ENCODE data around the gene ASXL2.

The ASXL2 gene

GRCh38 chr2:25895610-25896009 lies 17.3 kb upstream of the ASXL2 start:
- no peaks in the 10 kb centered on the region for H3F3A ChIP-seq (ENCODE audit: insufficient read depth, low read length)
- TF ChIP-seq EZH2 (optimal IDR thresholded peaks at IDR 0.05; ENCODE audit: low read depth, low read length) (no peak), CTCF (IDR thresholded peaks at IDR 0.05; ENCODE audit: low read length) (no peak), EZH2phosphoT487 (IDR thresholded peaks at IDR 0.05; ENCODE audit: low read length) (no peak)
- H3K9ac ChIP-seq (ENCODE audit: low read length) = no peak overlapping the region
- no peaks in the 10 kb centered on the region for H4K20me1 ChIP-seq (ENCODE audit: insufficient read depth, low read length)
- no peaks in the 10 kb centered on the region for H3K9me3 ChIP-seq (replicated peaks; ENCODE audit: insufficient read depth, low read length)
- H3K4me1 ChIP-seq (ENCODE audit: low read length) = no peaks in the 10 kb centered on the region
- no peak overlapping the region for H3K27ac ChIP-seq (ENCODE audit: low read length)
- no peaks in the 10 kb centered on the region for H3K9me2 ChIP-seq (replicated peaks; ENCODE audit: insufficient read depth, low read length)
- DNase-seq = no peak
- no peak overlapping the region for H3K4me2 ChIP-seq (ENCODE audit: low read depth, low read length)
- no peaks in the 10 kb centered on the region for H3K36me3 ChIP-seq (replicated peaks; ENCODE audit: insufficient read depth, low read length)
- no peaks in the 10 kb centered on the region for H3K27me3 ChIP-seq (replicated peaks; ENCODE audit: insufficient read depth, low read length)
- no peaks in the 10 kb centered on the region for H3K79me2 ChIP-seq (ENCODE audit: low read length)
- no peak overlapping the region for H3K4me3 ChIP-seq (ENCODE audit: low read length)
- H2AFZ ChIP-seq (ENCODE audit: low read length) = no peak overlapping the region

- H3K4me1 ChIP-seq (ENCODE audit: low read length) = no peaks in the 10 kb centered on the region
- no peaks in the 10 kb centered on the region for H3K79me2 ChIP-seq (ENCODE audit: low read length)
- H3K27me3 ChIP-seq (replicated peaks; ENCODE audit: insufficient read depth, low read length) = no peaks in the 10 kb centered on the region
- H3K9ac ChIP-seq (ENCODE audit: low read length) = no peak overlapping the region
- DNase-seq = no peak
- no peaks in the 10 kb centered on the region for H3K9me3 ChIP-seq (replicated peaks; ENCODE audit: insufficient read depth, low read length)
- no peaks in the 10 kb centered on the region for H3K9me2 ChIP-seq (replicated peaks; ENCODE audit: insufficient read depth, low read length)
- TF ChIP-seq CTCF (IDR thresholded peaks at IDR 0.05; ENCODE audit: low read length) (no peak), EZH2phosphoT487 (IDR thresholded peaks at IDR 0.05; ENCODE audit: low read length) (no peak), EZH2 (optimal IDR thresholded peaks at IDR 0.05; ENCODE audit: low read depth, low read length) (no peak)
- no peak overlapping the region for H3K27ac ChIP-seq (ENCODE audit: low read length)
- H3K36me3 ChIP-seq (replicated peaks; ENCODE audit: insufficient read depth, low read length) = no peaks in the 10 kb centered on the region
- H3K4me2 ChIP-seq (ENCODE audit: low read depth, low read length) = no peak overlapping the region
- no peak overlapping the region for H3K4me3 ChIP-seq (ENCODE audit: low read length)
- no peaks in the 10 kb centered on the region for H3F3A ChIP-seq (ENCODE audit: insufficient read depth, low read length)
- H2AFZ ChIP-seq (ENCODE audit: low read length) = no peak overlapping the region
- H4K20me1 ChIP-seq (ENCODE audit: insufficient read depth, low read length) = no peaks in the 10 kb centered on the region
Measured at GRCh38 chr2:25895018-25895417, 16.7 kb upstream of the ASXL2 start.

- DNase-seq = no peak
- Histone ChIP-seq H3K4me3 (ENCODE audit: low read length) (no peak overlapping the region), H3K27ac (ENCODE audit: low read length) (no peak overlapping the region), H3K9me2 (replicated peaks; ENCODE audit: insufficient read depth, low read length) (no peaks in the 10 kb centered on the region), H4K20me1 (ENCODE audit: insufficient read depth, low read length) (no peaks in the 10 kb centered on the region), H3K4me2 (ENCODE audit: low read depth, low read length) (no peak overlapping the region), H3K79me2 (ENCODE audit: low read length) (no peaks in the 10 kb centered on the region), H3K4me1 (ENCODE audit: low read length) (no peaks in the 10 kb centered on the region), H3F3A (ENCODE audit: insufficient read depth, low read length) (no peaks in the 10 kb centered on the region), H3K9me3 (replicated peaks; ENCODE audit: insufficient read depth, low read length) (no peaks in the 10 kb centered on the region), H3K36me3 (replicated peaks; ENCODE audit: insufficient read depth, low read length) (no peaks in the 10 kb centered on the region), H3K27me3 (replicated peaks; ENCODE audit: insufficient read depth, low read length) (no peaks in the 10 kb centered on the region), H3K9ac (ENCODE audit: low read length) (no peak overlapping the region), H2AFZ (ENCODE audit: low read length) (no peak overlapping the region)
- TF ChIP-seq EZH2 (optimal IDR thresholded peaks at IDR 0.05; ENCODE audit: low read depth, low read length) (no peak), EZH2phosphoT487 (IDR thresholded peaks at IDR 0.05; ENCODE audit: low read length) (no peak), CTCF (IDR thresholded peaks at IDR 0.05; ENCODE audit: low read length) (no peak)
Measured at GRCh38 chr2:25894135-25894830, 16.0 kb upstream of the ASXL2 start.
